Uterus (tissue), 2 donors: ENCODE measurements around the gene SFTPA2.

Experiments used
- POLR2A ChIP-seq, 2 donors: fragments of 450-650 bp; IDR thresholded peaks; one replicate each; pipeline ENCODE4 v1.6.1; 2016; ENCODE audit warnings: antibody characterized with exemption in 2 of 2, mild to moderate bottlenecking in 1 of 2, moderate library complexity in 1 of 2
- TF ChIP-seq, protein P1 (sequence below), 4 experiments: fragments of 200-600 bp in 2 of 4; fragments of 450-650 bp in 2 of 4; sonication (generic) in 2 of 4; IDR thresholded peaks; one replicate each; pipeline ENCODE4 v1.5.1; 2016 to 2019; ENCODE audit warnings: antibody characterized with exemption in 4 of 4, mild to moderate bottlenecking in 2 of 4, moderate library complexity in 1 of 4

DNA sequence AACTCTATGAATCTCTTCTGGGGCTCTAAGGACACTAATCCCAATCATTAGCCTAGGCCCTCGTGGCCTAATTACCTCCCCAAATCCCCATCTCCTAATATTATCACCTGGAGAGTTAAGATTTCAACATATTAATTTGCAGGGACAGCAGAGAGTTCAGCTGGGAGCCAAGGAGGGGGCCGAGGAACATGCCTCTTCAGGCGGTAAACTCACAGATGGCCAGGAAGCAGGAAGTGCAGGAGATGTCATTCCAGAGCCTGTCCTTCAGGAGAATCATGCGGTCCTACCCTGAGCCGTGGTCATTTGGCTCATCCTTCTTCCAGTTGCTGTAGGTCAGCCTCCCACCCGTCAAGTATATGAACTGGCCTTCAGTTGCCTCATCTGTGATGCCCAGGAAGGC is 21.9 kb upstream of the SFTPA2 start:
- TF ChIP-seq, protein P1, sequence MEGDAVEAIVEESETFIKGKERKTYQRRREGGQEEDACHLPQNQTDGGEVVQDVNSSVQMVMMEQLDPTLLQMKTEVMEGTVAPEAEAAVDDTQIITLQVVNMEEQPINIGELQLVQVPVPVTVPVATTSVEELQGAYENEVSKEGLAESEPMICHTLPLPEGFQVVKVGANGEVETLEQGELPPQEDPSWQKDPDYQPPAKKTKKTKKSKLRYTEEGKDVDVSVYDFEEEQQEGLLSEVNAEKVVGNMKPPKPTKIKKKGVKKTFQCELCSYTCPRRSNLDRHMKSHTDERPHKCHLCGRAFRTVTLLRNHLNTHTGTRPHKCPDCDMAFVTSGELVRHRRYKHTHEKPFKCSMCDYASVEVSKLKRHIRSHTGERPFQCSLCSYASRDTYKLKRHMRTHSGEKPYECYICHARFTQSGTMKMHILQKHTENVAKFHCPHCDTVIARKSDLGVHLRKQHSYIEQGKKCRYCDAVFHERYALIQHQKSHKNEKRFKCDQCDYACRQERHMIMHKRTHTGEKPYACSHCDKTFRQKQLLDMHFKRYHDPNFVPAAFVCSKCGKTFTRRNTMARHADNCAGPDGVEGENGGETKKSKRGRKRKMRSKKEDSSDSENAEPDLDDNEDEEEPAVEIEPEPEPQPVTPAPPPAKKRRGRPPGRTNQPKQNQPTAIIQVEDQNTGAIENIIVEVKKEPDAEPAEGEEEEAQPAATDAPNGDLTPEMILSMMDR (IDR thresholded peaks at IDR 0.05): no peak
- TF ChIP-seq POLR2A (IDR thresholded peaks at IDR 0.05): no peak
